Suprapubic skin (tissue), 4 donors: ENCODE results near the gene DIPK1A. TPM values are rescaled to one million over a fixed set of nuclear protein-coding genes. Genes with fewer than 3 reads are reported as not detected.

ENCODE experiments used
- DNase-seq, 2 donors: peaks; one replicate each; pipeline ENCODE4 v3.0.0-alpha.2; 2019; ENCODE audit warnings: low spot score in 2 of 2
- H3K27ac ChIP-seq: fragments of 200-600 bp; sonication (generic); one replicate; pipeline ENCODE4 v1.5.1; 2019
- H3K27me3 ChIP-seq: fragments of 200-600 bp; sonication (generic); one replicate; pipeline ENCODE4 v1.5.1; 2019
- H3K36me3 ChIP-seq: fragments of 200-600 bp; sonication (generic); one replicate; pipeline ENCODE4 v1.5.1; 2019
- H3K4me1 ChIP-seq: fragments of 200-600 bp; sonication (generic); one replicate; pipeline ENCODE4 v1.5.1; 2019
- H3K4me3 ChIP-seq: fragments of 200-600 bp; sonication (generic); one replicate; pipeline ENCODE4 v1.5.1; 2019; ENCODE audit warnings: mild to moderate bottlenecking
- H3K9me3 ChIP-seq: fragments of 200-600 bp; sonication (generic); one replicate; pipeline ENCODE4 v1.5.1; 2019
- EP300 ChIP-seq: sonication (generic); formaldehyde crosslinking; IDR thresholded peaks from one replicate; pipeline ENCODE4 v1.6.1; 2017; ENCODE audit warnings: antibody characterized with exemption
- POLR2A ChIP-seq, 2 donors: fragments of 450-650 bp; IDR thresholded peaks; one replicate each; pipeline ENCODE4 v1.6.1; 2017; ENCODE audit warnings: antibody characterized with exemption in 2 of 2, mild to moderate bottlenecking in 2 of 2, moderate library complexity in 2 of 2
- POLR2AphosphoS5 ChIP-seq, 3 donors: sonication (generic); formaldehyde crosslinking; IDR thresholded peaks; one replicate each; pipeline ENCODE4 v1.6.1; 2017; ENCODE audit warnings: antibody characterized with exemption in 3 of 3
- WGBS: methylation state at CpG from one replicate; pipeline ENCODE4 v1.1.5; 2018; 5-methylcytosine and 5-hydroxymethylcytosine counted together
- total RNA-seq, 4 donors: library from RNA; depleted of rRNA; stranded (reverse); fragments of >200 nt; gene quantifications; one replicate each; pipeline ENCODE4 v1.1.0, GENCODE V29; 2016
- TF ChIP-seq, protein P1 (sequence below), 2 donors: fragments of 200-600 bp in 1 of 2; fragments of 450-650 bp in 1 of 2; sonication (generic) in 1 of 2; IDR thresholded peaks; one replicate each; pipeline ENCODE4 v1.5.1; 2016 to 2019; ENCODE audit warnings: antibody characterized with exemption in 2 of 2, mild to moderate bottlenecking in 1 of 2, moderate library complexity in 1 of 2

Gene DIPK1A
- total RNA-seq, 4 donors from 2014 or later, result 3.3 to 7.8 (median 5.3) TPM

DNA sequence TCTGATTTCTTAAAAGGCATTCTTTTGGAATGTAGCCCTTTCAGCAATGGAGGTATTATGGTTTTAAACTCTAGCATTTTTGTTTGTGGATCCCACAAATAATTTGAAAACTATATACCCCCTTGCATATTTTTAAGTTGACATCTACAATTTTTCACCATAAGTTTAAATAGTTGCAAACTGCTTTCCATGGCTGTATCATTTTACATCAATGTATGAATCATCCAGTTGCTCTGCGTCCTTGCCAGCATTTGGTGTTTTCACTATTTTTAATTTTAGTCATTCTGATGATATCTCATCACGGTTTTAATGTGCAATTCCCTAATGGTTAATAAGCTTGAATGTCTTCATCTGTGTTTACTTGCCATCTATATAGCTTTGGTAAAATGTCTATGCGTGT is 20.7 kb downstream of the DIPK1A start:
- Histone ChIP-seq H3K9me3 (no peaks in the 10 kb centered on the region), H3K36me3 (no peaks in the 10 kb centered on the region), H3K27ac (no peak overlapping the region), H3K4me1 (peaks cover 11% of the 10 kb centered on the region), H3K27me3 (no peaks in the 10 kb centered on the region), H3K4me3 (no peak overlapping the region)
- TF ChIP-seq, protein P1, sequence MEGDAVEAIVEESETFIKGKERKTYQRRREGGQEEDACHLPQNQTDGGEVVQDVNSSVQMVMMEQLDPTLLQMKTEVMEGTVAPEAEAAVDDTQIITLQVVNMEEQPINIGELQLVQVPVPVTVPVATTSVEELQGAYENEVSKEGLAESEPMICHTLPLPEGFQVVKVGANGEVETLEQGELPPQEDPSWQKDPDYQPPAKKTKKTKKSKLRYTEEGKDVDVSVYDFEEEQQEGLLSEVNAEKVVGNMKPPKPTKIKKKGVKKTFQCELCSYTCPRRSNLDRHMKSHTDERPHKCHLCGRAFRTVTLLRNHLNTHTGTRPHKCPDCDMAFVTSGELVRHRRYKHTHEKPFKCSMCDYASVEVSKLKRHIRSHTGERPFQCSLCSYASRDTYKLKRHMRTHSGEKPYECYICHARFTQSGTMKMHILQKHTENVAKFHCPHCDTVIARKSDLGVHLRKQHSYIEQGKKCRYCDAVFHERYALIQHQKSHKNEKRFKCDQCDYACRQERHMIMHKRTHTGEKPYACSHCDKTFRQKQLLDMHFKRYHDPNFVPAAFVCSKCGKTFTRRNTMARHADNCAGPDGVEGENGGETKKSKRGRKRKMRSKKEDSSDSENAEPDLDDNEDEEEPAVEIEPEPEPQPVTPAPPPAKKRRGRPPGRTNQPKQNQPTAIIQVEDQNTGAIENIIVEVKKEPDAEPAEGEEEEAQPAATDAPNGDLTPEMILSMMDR (IDR thresholded peaks at IDR 0.05), result no peak
- TF ChIP-seq POLR2A (IDR thresholded peaks at IDR 0.05) (no peak), POLR2AphosphoS5 (IDR thresholded peaks at IDR 0.05) (no peak), EP300 (no peak)
- WGBS, result 49% methylated on average over 3 of the region's 3 CpGs
- no peak for DNase-seq

DNA sequence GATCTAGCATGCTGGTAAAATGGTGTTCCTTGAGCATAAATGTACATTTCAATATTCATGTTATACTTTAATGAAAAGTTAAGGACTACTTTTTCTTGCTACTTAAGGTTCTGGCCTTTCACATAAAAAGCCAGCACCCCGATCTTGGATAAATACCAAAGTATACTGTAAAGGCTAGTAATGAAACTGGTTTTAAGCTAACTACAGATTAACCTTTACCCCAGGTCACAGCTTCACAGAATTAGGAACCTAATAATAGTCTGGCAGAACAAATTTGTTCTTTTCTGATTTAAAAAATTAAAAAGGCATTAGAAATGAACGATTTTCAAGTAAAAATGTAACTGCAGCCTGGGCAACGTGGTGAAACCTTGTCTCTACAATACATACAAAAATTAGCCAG is 23.5 kb downstream of the DIPK1A start:
- Histone ChIP-seq H3K4me3 (no peak overlapping the region), H3K27me3 (no peaks in the 10 kb centered on the region), H3K27ac (no peak overlapping the region), H3K9me3 (no peaks in the 10 kb centered on the region), H3K4me1 (peaks cover 25% of the 10 kb centered on the region), H3K36me3 (no peaks in the 10 kb centered on the region)
- no peak for TF ChIP-seq EP300
- no peak for DNase-seq
- WGBS, result 87% methylated on average over 3 of the region's 3 CpGs

DNA sequence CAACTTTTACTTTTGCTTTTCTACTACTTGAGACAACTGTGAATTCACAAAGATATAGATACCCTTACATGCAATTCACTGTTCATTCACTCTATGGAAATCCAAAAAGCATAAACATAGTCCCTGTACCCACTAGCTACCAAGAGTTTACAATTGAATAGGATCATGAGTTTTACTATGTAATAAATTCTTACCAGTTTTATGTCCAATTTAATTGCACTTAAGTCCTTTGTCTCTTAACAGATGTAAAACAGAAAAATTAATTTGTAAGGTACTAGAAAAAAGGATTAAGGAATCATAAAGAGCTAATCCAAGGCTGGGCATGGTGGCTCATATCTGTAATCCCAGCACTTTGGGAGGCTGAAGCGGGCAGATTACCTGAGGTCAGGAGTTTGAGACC is 24.4 kb downstream of the DIPK1A start:
- 97% methylated on average over 1 of the region's 1 CpG for whole genome bisulfite sequencing

DNA sequence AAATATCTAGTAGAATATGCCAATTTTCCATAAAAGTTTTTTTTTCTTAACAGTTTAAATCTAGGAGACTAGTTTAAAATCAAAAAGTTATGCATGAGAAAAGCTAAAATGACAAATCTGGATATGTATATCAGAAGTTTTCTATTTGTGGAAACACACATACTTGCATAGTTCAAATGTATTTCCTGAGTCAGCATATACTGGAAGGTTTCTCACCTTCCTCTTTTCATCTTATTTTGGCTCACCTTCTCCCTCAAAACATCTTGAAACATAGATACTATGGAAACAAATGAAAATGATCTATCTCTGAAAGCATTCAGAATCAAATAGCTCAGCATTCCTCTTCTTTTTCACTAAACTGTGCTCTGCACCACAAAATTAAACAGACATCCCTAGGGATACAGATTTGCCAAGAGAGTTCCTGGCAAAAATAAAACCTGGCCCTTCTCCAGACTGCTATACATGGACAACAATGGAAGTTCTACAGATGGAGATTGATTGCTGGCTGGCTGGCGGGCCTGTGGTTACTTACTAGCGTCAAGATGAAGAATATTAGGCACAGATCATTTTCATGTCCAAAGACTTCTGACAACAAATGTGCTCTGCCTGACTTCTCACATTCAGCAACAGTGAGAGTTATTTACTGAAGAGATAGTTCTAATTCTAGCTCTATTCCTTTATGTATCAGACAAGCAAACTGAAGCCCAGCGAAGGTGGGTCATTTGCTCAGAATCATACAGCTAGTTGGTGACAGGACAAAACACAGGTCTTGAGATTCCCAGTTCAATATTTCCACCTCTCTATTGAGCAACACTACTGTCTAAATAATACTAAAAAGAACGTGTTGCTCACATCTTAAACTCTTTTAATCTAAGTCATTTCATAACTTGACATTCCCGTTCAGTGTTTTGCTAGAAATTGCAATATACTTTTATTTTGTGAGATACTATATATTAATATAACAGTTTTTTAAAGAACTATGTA is 26.6 kb downstream of the DIPK1A start:
- WGBS, result 43% methylated on average over 5 of the region's 5 CpGs
- Histone ChIP-seq H3K27ac (peak overlapping the region; percentile 19), H3K4me1 (peaks cover 25% of the 10 kb centered on the region), H3K4me3 (no peak overlapping the region), H3K36me3 (no peaks in the 10 kb centered on the region), H3K27me3 (no peaks in the 10 kb centered on the region), H3K9me3 (no peaks in the 10 kb centered on the region)
- DNase-seq, result no peak
- TF ChIP-seq POLR2A (IDR thresholded peaks at IDR 0.05) (no peak), EP300 (no peak), POLR2AphosphoS5 (IDR thresholded peaks at IDR 0.05) (no peak)
- TF ChIP-seq, protein P1 (IDR thresholded peaks at IDR 0.05), result no peak

More for the DNA sequence above, 24.4 kb downstream of the DIPK1A start:
- Histone ChIP-seq H3K9me3 (no peaks in the 10 kb centered on the region), H3K4me1 (peaks cover 25% of the 10 kb centered on the region), H3K4me3 (no peak overlapping the region), H3K27me3 (no peaks in the 10 kb centered on the region), H3K36me3 (no peaks in the 10 kb centered on the region), H3K27ac (no peak overlapping the region)
- no peak for TF ChIP-seq EP300
- TF ChIP-seq, protein P1 (IDR thresholded peaks at IDR 0.05), result no peak
- TF ChIP-seq POLR2A (IDR thresholded peaks at IDR 0.05), result no peak
- no peak for TF ChIP-seq POLR2AphosphoS5 (IDR thresholded peaks at IDR 0.05)
- DNase-seq, result no peak

DNA sequence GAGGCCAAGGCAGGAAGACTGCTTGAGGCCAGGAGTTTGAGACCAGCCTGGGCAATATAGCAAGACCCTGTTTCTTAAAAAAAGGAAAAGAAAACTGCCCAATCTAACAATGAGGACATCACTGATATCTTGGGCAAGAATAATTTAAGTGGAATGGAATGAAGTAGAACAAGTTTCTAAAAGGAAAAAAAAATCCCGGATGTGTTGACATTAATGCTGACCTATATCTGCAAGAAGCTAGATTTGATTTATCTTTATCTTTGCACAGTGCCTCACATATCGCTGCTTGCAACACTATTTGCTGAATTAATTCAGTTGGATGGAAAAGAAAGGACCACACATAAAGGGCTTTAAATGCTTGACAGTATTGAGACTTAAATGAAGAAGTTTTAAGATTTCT is 27.8 kb downstream of the DIPK1A start:
- no peak overlapping the region for H3K27ac ChIP-seq
- 25% methylated on average over 2 of the region's 2 CpGs for WGBS
- no peak for DNase-seq
- no peaks in the 10 kb centered on the region for H3K36me3 ChIP-seq
- H3K27me3 ChIP-seq, result no peaks in the 10 kb centered on the region
- TF ChIP-seq EP300, result no peak
- no peak for TF ChIP-seq POLR2AphosphoS5 (IDR thresholded peaks at IDR 0.05)
- no peak overlapping the region for H3K4me3 ChIP-seq
- peaks cover 25% of the 10 kb centered on the region for H3K4me1 ChIP-seq
- no peaks in the 10 kb centered on the region for H3K9me3 ChIP-seq

DNA sequence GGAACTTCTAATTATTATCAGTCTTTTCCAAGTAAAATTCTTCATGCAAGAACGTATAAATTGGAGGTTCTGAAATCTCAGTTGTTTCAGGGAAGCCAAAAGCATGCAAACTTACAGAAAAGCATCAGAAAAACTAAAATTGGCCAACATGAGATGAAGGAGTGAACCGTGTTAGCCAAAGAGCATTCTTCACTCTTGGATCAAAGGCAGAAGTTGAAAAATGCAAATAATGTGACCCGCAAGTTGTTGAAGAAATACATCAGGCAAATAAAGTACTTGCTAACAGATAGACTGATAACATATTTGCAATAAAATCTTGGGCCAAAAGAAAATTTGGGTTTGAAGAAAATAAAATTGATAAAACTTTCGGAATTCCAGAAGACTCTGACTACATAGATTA is 29.6 kb downstream of the DIPK1A start:
- TF ChIP-seq EP300, result no peak
- TF ChIP-seq, protein P1 (IDR thresholded peaks at IDR 0.05), result no peak
- no peak for TF ChIP-seq POLR2AphosphoS5 (IDR thresholded peaks at IDR 0.05)
- no peak for TF ChIP-seq POLR2A (IDR thresholded peaks at IDR 0.05)
- Histone ChIP-seq H3K27ac (no peak overlapping the region), H3K4me1 (peaks cover 25% of the 10 kb centered on the region), H3K36me3 (no peaks in the 10 kb centered on the region), H3K4me3 (no peak overlapping the region), H3K9me3 (no peaks in the 10 kb centered on the region), H3K27me3 (no peaks in the 10 kb centered on the region)
- WGBS, result 88% methylated on average over 4 of the region's 4 CpGs
- DNase-seq, result no peak
